Raji (cell line): Measurements from ENCODE around the gene RTCA.

ENCODE experiments used
- POLR2A ChIP-seq: IDR thresholded peaks from 2 replicates; pipeline ENCODE4 v1.6.1; 2011; ENCODE audit warnings: low read depth, low read length, control low read depth; ENCODE audit not compliant: insufficient read depth

Gene RTCA

DNA sequence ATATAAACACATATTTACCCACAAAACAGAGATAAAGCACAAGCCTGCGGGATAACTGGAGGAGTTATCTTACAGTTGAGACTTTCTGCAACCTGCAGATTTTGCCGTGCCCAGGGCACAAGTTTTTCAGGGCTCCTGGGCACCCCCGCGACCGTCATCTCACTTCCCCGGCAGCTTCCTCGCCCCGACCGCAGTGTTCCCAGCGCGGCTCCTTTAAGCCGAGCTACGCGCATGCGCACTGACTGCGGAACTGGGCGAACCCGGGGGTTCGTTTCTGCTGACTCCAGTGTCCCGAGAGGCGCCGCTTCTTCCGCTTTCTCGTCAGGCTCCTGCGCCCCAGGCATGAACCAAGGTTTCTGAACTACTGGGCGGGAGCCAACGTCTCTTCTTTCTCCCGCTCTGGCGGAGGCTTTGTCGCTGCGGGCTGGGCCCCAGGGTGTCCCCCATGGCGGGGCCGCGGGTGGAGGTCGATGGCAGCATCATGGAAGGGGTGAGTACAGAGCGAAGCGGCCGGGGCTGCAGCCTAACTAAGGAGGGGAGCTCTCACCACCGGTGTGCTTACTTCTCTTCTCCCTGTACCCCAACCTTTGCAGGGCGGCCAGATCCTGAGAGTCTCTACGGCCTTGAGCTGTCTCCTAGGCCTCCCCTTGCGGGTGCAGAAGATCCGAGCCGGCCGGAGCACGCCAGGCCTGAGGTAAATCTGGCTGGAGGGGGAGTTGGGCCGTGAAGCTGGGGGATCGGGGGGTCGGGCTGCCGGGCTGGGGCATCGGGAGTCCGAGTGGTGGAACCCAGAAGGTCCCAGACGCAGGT is at the start of gene RTCA:
TSS of gene RTCA (plus strand) at position 286 of the 810 bp plus-strand sequence. CDS start at position 446, 160 bp downstream.
- peak; percentile 87 for TF ChIP-seq POLR2A

GRCh38 chr1:100217834-100218233 is 48.2 kb upstream of the RTCA start:
- TF ChIP-seq POLR2A, result no peak

DNA sequence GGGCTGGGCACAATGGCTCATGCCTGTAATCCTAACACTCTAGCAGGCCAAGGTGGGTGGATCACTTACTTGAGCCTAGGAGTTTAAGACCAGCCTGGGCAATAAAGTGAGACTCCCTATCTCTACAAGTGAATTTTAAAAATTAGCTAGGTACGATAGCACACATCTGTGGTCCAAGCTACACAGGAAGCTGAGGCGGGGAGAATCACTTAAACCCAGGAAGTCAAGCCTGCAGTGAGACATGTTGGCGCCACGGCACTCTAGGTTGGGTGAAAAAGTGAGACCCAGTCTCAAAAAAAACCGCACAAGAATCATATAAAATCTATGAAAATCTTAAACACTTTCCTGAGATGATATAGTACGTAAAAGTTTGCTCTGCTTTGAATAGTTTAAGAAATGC is 46.6 kb upstream of the RTCA start:
- no peak for TF ChIP-seq POLR2A

GRCh38 chr1:100219883-100220282 is 46.1 kb upstream of the RTCA start:
- no peak for TF ChIP-seq POLR2A

DNA sequence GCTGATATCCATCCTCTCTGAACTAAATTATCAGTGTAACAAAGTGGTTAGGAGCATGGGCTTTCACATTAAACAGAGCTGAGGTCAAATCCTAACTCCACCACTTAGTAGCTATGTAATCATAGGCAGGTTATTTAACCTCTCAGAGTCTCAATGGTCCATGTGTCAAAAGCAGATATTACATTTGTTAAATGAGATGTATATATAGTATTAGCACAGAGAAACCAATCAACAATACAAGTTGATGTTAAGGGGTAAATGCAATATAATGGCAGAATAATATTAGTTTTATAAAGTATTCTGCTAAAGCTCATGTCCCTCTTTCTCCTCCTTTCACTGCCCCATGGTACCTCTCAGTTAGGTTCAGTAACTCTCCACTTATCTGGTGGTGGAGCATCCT is 43.6 kb upstream of the RTCA start:
- TF ChIP-seq POLR2A, result no peak

GRCh38 chr1:100229681-100230443 is 36.2 kb upstream of the RTCA start:
- no peak for TF ChIP-seq POLR2A

GRCh38 chr1:100230765-100231164 is 35.3 kb upstream of the RTCA start:
- TF ChIP-seq POLR2A, result no peak

- no peak for TF ChIP-seq POLR2A
These were observed 34.3 kb upstream of the RTCA start for GRCh38 chr1:100231721-100232120.

- TF ChIP-seq POLR2A, result no peak
These were observed 33.9 kb upstream of the RTCA start for GRCh38 chr1:100232156-100232555.

DNA sequence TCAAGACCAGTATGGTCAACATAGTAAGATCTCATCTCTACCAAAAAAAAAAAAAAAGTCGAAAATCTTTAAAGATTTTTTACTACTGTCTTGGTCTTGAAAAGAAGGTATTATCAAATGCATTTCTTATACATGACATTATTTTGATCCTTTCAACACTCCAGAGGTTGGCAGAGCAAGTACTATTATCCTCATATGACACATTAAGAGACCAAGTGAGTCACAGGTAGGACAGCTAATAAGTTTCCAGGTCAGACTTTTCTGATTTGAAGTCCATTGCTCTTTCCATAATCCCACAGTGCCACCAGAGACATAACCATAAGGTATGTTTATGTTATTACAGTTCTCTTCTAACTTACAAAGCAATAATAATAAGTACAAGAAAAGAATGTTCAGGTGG is 31.6 kb upstream of the RTCA start:
- no peak for TF ChIP-seq POLR2A

DNA sequence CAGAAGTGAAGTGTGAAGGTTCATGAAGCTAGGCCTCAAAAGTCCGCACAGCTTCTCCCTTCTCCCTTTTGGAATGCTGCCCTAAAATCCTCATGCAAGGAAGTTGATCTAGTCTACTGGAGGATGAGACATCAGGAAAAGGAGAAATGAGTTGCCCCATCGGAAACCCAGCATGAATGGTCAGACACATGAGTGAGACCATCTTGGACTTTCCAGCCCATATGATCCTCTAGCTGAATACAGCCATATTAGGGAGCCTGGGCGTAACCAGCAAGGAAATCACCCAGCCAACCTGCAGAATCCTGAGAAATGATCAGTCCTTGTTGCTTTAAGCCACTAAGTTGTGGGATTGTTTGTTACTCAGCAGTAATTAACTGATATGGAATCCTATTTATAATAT is 28.9 kb upstream of the RTCA start:
- no peak for TF ChIP-seq POLR2A

DNA sequence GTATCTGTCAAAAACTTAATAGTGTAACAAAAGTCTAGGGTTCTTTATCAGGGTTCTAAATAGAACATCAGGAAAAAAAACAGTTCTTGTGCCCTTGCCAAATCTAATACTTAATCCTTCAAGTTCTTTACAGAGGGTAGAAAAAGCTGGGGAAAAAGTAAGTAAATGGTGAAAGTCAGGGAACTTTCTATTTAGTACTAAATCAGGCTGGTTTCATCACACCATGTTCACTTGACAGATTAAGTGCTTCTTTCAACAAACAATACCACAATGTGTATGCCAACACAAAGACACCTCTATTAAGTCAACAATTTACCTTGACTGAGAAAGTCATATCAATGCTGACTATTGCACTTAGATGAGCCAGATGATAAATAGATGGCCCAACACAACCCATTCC is 26.1 kb upstream of the RTCA start:
- TF ChIP-seq POLR2A, result no peak

DNA sequence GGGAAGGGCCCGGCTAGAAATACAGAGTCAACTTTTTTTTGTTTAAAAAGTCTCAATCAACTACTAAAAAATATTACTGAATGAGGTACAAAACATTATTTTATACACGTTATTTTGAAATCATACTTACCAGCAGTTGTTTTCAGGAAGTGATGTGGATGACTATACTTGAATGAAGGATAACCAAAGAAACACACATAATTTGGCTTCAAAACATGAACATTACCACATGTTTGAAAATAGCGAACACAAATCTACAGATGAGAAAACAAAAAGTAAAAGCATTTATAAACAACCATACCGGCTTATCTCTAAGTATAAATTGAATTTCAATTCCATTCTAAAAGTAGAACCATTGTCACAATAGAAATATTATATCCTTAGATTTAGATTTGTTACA is 25.4 kb upstream of the RTCA start:
- TF ChIP-seq POLR2A, result no peak

DNA sequence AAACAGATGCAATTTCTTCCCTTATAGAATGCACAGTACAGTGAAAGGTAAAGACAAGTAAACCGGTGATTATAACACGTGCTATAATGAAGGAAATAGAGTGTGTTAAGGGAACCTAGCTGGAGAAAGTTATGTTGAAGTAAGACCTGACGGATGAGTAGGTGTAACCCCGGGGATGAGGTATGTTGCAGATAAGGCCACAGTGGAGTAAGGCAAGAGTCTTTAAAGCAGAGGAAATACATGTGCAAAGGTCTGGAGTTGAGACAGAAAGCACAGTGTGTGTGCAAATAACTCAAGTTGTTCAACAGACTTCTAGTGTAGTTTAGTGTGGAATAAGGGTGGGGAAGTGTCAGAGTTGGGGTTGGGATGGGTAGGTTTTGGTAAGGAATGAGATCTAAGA is 19.3 kb upstream of the RTCA start:
- TF ChIP-seq POLR2A, result no peak

DNA sequence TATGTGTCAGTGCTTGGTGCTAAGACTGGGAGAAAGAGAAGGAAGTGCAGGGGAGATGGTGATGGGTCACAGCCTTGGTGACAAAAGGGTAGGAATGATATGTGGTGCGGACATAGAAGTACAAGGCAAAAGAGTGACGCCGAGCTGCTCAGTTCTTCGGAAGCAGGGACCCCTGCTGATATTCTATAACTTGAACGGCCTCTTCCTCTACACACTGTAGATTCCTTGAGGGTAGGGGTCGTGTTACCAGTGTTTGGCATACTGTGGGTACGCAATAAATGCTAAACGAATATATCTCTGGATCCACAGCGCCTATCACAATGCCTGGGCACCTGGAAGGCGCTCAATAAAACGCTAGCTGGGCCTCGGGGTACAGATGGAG is 16.9 kb upstream of the RTCA start:
- TF ChIP-seq POLR2A, result no peak

GRCh38 chr1:100249537-100250257 is 16.3 kb upstream of the RTCA start, which contains the start of gene DBT:
DBT (minus strand) TSS chr1:100249834; CDS start chr1:100249820, 14 bp downstream.
- peak; percentile 97 for TF ChIP-seq POLR2A
